Erythroblast (primary cell): Measurements from ENCODE around the gene SUSD5.

Experiments
- DNase-seq, 2 experiments: peaks; one replicate each; lab custom pipeline; 2025; lab: John Stamatoyannopoulos, UW
- GATA1 ChIP-seq: IDR thresholded peaks from 2 replicates; pipeline ENCODE4 v1.6.1; 2011; ENCODE audit warnings: low read depth, mild to moderate bottlenecking, control low read depth, low read length, moderate library complexity
- POLR2A ChIP-seq: IDR thresholded peaks from 2 replicates; pipeline ENCODE4 v1.6.1; 2011; ENCODE audit warnings: mild to moderate bottlenecking, low read length

SUSD5 gene

DNA sequence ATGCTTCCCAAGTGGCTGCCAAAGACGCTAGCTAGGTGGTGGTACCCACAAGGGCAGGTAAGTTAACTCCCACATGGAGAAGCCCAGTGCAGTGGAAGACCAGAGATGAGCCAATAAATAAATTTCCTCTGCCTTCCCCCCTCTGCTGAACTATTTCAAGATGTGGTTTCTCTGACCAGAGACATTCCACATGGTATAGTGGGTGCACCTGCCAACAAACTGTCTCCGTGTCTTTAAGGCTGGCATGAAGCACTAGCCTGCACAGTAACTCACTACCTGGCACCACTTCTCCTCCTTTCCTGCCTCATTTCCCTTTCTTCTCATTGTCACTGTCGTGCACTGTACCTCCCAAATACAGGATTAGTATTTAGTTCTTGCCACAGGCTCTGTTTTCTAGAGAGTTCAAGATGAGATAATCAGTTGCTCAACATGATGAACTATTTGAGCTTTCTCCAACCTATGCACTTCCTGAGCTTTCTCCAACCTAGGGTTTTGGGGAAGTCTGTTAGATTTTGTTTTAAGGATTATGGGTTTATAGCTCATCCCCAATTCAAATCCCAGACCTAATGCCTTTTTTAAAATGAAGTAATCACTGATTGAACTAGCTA, 113.2 kb downstream of the SUSD5 start:
- TF ChIP-seq POLR2A (no peak), GATA1 (no peak)
- no peak for DNase-seq

DNA sequence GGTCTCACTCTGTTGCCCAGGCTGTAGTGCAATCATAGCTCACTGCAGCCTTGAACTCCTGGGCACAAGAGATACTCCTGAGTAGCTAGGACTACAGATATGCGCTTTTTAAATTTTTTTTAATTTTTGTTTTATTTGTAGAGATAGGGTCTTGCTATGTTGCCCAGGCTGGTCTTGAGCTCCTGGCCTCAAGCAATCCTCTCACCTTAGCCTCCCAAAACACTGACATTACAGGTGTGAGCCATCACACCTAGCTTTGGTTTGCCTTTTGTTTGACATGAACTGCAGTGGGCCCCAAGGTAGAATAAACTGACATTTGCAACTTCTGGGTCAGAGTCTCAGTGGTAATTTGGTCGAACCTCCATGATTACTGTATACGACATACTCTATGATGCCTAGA, 113.8 kb downstream of the SUSD5 start:
- no peak for DNase-seq
- TF ChIP-seq POLR2A (no peak), GATA1 (no peak)

GRCh38 chr3:33103480-33103879, 115.1 kb downstream of the SUSD5 start:
- DNase-seq, result no peak

DNA sequence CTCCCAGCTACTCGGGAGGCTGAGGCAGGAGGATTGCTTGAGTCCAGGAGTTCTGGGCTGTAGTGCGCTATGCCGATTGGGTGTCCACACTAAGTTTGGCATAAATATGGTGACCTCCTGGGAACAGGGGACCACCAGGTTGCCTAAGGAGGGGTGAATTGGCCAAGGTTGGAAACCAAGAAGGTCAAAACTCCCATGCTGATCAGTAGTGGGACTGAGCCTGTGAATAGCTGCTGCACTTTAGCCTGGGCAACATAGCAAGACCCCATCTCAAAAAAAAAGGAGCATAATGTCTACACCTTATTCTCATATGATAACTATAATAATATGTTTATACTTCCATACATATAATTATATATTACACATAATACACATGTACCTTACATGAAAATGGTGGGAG, 115.6 kb downstream of the SUSD5 start:
- TF ChIP-seq POLR2A (no peak), GATA1 (no peak)

More at GRCh38 chr3:33103480-33103879, 115.1 kb downstream of the SUSD5 start:
- TF ChIP-seq GATA1 (no peak), POLR2A (no peak)

GRCh38 chr3:33100229-33100628, 118.4 kb downstream of the SUSD5 start:
- TF ChIP-seq GATA1 (no peak), POLR2A (no peak)
- DNase-seq, result peak in 1 of 2 experiments; percentile 23

More for the DNA sequence above, 115.6 kb downstream of the SUSD5 start:
- DNase-seq, result no peak
